HCT116 (cell line): ENCODE results near the gene S100A7. TPM values are rescaled to one million over a fixed set of nuclear protein-coding genes. Genes with fewer than 3 reads are reported as not detected.

Experiments
- ATAC-seq: fragments of 200-7000 bp; cut with Tn5 transposase; 2 replicates; pipeline ENCODE4 v1.9.1; 2020; ENCODE audit warnings: mild to moderate bottlenecking, moderate library complexity
- BruUV-seq: library from RNA; stranded (reverse); fragments of 400-500 nt; replicated peaks from 2 replicates; lab custom pipeline; 2021; lab: Mats Ljungman, UMichigan
- CTCF ChIA-PET: fragments of 300-600 bp; sonication (Branson Sonifier 250); formaldehyde crosslinking; loops from one replicate; lab custom pipeline; 2021; ENCODE audit warnings: antibody characterized with exemption; lab: Charles Lee
- POLR2A ChIA-PET: fragments of 300-600, 350-600 bp; sonication (Branson Sonifier 250); formaldehyde crosslinking; loops from one replicate; lab custom pipeline; 2021; ENCODE audit warnings: antibody characterized with exemption; lab: Charles Lee
- RAD21 ChIA-PET, 2 experiments: fragments of 300-600 bp; sonication (Branson Sonifier 250); formaldehyde crosslinking; loops; one replicate each; lab custom pipeline; 2023; ENCODE audit warnings: low total read pairs in 2 of 2; ENCODE audit not compliant: uncharacterized antibody in 2 of 2, unreplicated experiment in 2 of 2, low non-redundant PET in 1 of 2; lab: Charles Lee
- DNase-seq: peaks from one replicate; pipeline ENCODE4 v3.0.0-alpha.2; 2010; ENCODE audit warnings: low read depth, low spot score
- H2AFZ ChIP-seq: fragments of 200-600 bp; shearing (Covaris generic), sonication (generic); 2 replicates; pipeline ENCODE4 v1.6.1; 2017; ENCODE audit warnings: low read depth, mixed run types, mixed read lengths, antibody characterized with exemption, low read length; ENCODE audit not compliant: poor library complexity, severe bottlenecking
- H3K27ac ChIP-seq: 2 replicates; pipeline ENCODE4 v1.5.1; 2012; ENCODE audit warnings: low read depth, low read length
- H3K27me3 ChIP-seq: fragments of 200-600 bp; sonication (generic); 2 replicates; pipeline ENCODE4 v1.6.1; 2016; ENCODE audit warnings: mixed run types, low read length, mixed read lengths; ENCODE audit not compliant: insufficient read depth
- H3K36me3 ChIP-seq, 2 experiments: fragments of 200-500 bp in 1 of 2; fragments of 200-600 bp in 1 of 2; sonication (Bioruptor generic) in 1 of 2; sonication (generic) in 1 of 2; 2 replicates each; pipeline versions ENCODE4 v1.5.1 to v1.6.1; 2014 to 2016; ENCODE audit warnings: low read length in 2 of 2, inconsistent platforms in 1 of 2, mixed read lengths in 1 of 2, mixed run types in 1 of 2; ENCODE audit not compliant: insufficient read depth in 2 of 2, control insufficient read depth in 1 of 2
- H3K4me1 ChIP-seq, 2 experiments: fragments of 200-600 bp in 1 of 2; sonication (generic) in 1 of 2; 2 replicates each; pipeline versions ENCODE4 v1.5.1 to v1.6.1; 2012 to 2017; ENCODE audit warnings: low read length in 2 of 2, inconsistent platforms in 1 of 2, mild to moderate bottlenecking in 1 of 2, mixed read lengths in 1 of 2, mixed run types in 1 of 2, moderate library complexity in 1 of 2; ENCODE audit not compliant: insufficient read depth in 2 of 2, control insufficient read depth in 1 of 2
- H3K4me2 ChIP-seq: fragments of 200-600 bp; sonication (generic); 2 replicates; pipeline ENCODE4 v1.6.1; 2017; ENCODE audit warnings: mixed run types, low read length, mixed read lengths
- H3K4me3 ChIP-seq, 2 experiments: fragments of 200-600 bp in 1 of 2; sonication (generic) in 1 of 2; replicated peaks in 1 of 2; 2 replicates each; pipeline ENCODE4 v1.5.1; 2011 to 2016; ENCODE audit warnings: low read length in 2 of 2, control low read depth in 1 of 2, low read depth in 1 of 2, mild to moderate bottlenecking in 1 of 2, mixed read lengths in 1 of 2, mixed run types in 1 of 2
- H3K79me2 ChIP-seq: fragments of 200-600 bp; sonication (generic); 2 replicates; pipeline ENCODE4 v1.6.1; 2017; ENCODE audit warnings: mild to moderate bottlenecking, mixed run types, low read length, moderate library complexity, mixed read lengths; ENCODE audit not compliant: insufficient read depth
- H3K9ac ChIP-seq: fragments of 200-600 bp; sonication (generic); 2 replicates; pipeline ENCODE4 v1.6.1; 2016; ENCODE audit warnings: low read length, mixed read lengths
- H3K9me2 ChIP-seq: fragments of 200-600 bp; sonication (generic), shearing (Covaris generic); 2 replicates; pipeline ENCODE4 v1.6.1; 2017; ENCODE audit warnings: mixed run types, mild to moderate bottlenecking, moderate library complexity; ENCODE audit not compliant: insufficient read depth
- H3K9me3 ChIP-seq, 2 experiments: fragments of 200-500 bp in 1 of 2; fragments of 200-600 bp in 1 of 2; sonication (Bioruptor generic) in 1 of 2; sonication (generic) in 1 of 2; 2 replicates each; pipeline ENCODE4 v1.6.1; 2014 to 2017; ENCODE audit warnings: low read length in 2 of 2, mixed read lengths in 2 of 2, inconsistent platforms in 1 of 2, low read depth in 1 of 2, mild to moderate bottlenecking in 1 of 2, mixed run types in 1 of 2, moderate library complexity in 1 of 2; ENCODE audit not compliant: control insufficient read depth in 1 of 2, insufficient read depth in 1 of 2
- H4K20me1 ChIP-seq: fragments of 200-600 bp; sonication (generic), shearing (Covaris generic); 2 replicates; pipeline ENCODE4 v1.6.1; 2017; ENCODE audit warnings: mixed run types, mild to moderate bottlenecking, moderate library complexity; ENCODE audit not compliant: insufficient read depth
- ATF3 ChIP-seq: IDR thresholded peaks from 2 replicates; pipeline ENCODE4 v1.6.1; 2012
- CBX3 ChIP-seq: IDR thresholded peaks from 2 replicates; pipeline ENCODE4 v1.6.1; 2012; ENCODE audit warnings: low read depth
- EZH2 ChIP-seq: fragments of 200-600 bp; sonication (generic); IDR thresholded peaks from 2 replicates; pipeline ENCODE4 v1.6.1; 2017; ENCODE audit warnings: antibody characterized with exemption, mixed run types
- SIN3A ChIP-seq: IDR thresholded peaks from 2 replicates; pipeline ENCODE4 v1.6.1; 2012; ENCODE audit warnings: low read depth
- SRF ChIP-seq: IDR thresholded peaks from 2 replicates; pipeline ENCODE4 v1.6.1; 2012; ENCODE audit warnings: low read depth
- TCF7L2 ChIP-seq: IDR thresholded peaks from 2 replicates; pipeline ENCODE4 v1.7.0; 2011; ENCODE audit warnings: borderline replicate concordance, inconsistent platforms; ENCODE audit not compliant: insufficient read depth, insufficient read length; ENCODE audit errors: extremely low read depth
- ZFX ChIP-seq: fragments of 450-650 bp; IDR thresholded peaks from 2 replicates; pipeline ENCODE4 v1.6.1; 2017
- intact Hi-C: fragments of 100-400 bp; cut with micrococcal nuclease; formaldehyde crosslinking; loops from 2 replicates; pipeline ENCODE4 v1.10.0; 2022
- total RNA-seq: library from RNA; stranded (reverse); gene quantifications from one replicate; pipeline ENCODE4 v1.2.1, GENCODE V29; 2021; ENCODE audit not compliant: unreplicated experiment
- TF ChIP-seq, protein P1 (sequence below): IDR thresholded peaks from 2 replicates; pipeline ENCODE4 v1.6.1; 2011; ENCODE audit warnings: mild to moderate bottlenecking, low read length, moderate library complexity; ENCODE audit not compliant: insufficient replicate concordance; ENCODE audit errors: extremely low read depth

Gene S100A7
- total RNA-seq, 1 experiment from 2014 or later: not detected

GRCh38 chr1:153487707-153488106 is 27.3 kb upstream of the S100A7 start:
- no peaks in the 10 kb centered on the region for H3K79me2 ChIP-seq
- H3K36me3 ChIP-seq: no peaks in the 10 kb centered on the region
- H3K9me3 ChIP-seq: no peaks in the 10 kb centered on the region
- no peak overlapping the region for H3K27ac ChIP-seq
- peaks cover 3 to 24% of the 10 kb centered on the region in 2 experiments; a peak in 3 of 4 replicates for H3K4me1 ChIP-seq
- H4K20me1 ChIP-seq: no peaks in the 10 kb centered on the region
- RAD21 ChIA-PET: no interaction called here
- TF ChIP-seq ATF3 (no peak), TCF7L2 (no peak), EZH2 (no peak), SIN3A (no peak), SRF (no peak), ZFX (no peak), CBX3 (no peak)
- TF ChIP-seq, protein P1, sequence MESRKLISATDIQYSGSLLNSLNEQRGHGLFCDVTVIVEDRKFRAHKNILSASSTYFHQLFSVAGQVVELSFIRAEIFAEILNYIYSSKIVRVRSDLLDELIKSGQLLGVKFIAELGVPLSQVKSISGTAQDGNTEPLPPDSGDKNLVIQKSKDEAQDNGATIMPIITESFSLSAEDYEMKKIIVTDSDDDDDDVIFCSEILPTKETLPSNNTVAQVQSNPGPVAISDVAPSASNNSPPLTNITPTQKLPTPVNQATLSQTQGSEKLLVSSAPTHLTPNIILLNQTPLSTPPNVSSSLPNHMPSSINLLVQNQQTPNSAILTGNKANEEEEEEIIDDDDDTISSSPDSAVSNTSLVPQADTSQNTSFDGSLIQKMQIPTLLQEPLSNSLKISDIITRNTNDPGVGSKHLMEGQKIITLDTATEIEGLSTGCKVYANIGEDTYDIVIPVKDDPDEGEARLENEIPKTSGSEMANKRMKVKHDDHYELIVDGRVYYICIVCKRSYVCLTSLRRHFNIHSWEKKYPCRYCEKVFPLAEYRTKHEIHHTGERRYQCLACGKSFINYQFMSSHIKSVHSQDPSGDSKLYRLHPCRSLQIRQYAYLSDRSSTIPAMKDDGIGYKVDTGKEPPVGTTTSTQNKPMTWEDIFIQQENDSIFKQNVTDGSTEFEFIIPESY: no peak
- H3K27me3 ChIP-seq: peaks cover 2% of the 10 kb centered on the region; the same call in 1 of the 2 replicates
- no peak overlapping the region for H3K4me3 ChIP-seq
- H2AFZ ChIP-seq: no peak overlapping the region
- intact Hi-C loops: no loop called here
- no peaks in the 10 kb centered on the region for H3K9me2 ChIP-seq
- no peak overlapping the region for H3K4me2 ChIP-seq
- no peak for DNase-seq
- CTCF ChIA-PET: interaction anchor here (1.0 kb wide), 1 partner anchor 136 kb away, joined by 3 read pairs; no protein-coding TSS in a partner anchor
- no peak overlapping the region for H3K9ac ChIP-seq
- no peak for ATAC-seq
- POLR2A ChIA-PET: no interaction called here
- no TSS peak for BruUV-seq
